HG03378 (cell line): ENCODE data around the gene CCDC47.

ENCODE experiments used
- ATAC-seq: cut with Tn5 transposase; IDR thresholded peaks from one replicate; pipeline ENCODE4 v1.9.1; 2021; ENCODE audit warnings: mild to moderate bottlenecking, moderate library complexity; ENCODE audit not compliant: unreplicated experiment

CCDC47 gene

GRCh38 chr17:63699638-63700527 is 73.5 kb downstream of the CCDC47 start, which contains the start of gene LIMD2:
Gene LIMD2 (minus strand): TSS chr17:63700125. CDS start chr17:63699298, 827 bp downstream.
- ATAC-seq, result no peak

DNA sequence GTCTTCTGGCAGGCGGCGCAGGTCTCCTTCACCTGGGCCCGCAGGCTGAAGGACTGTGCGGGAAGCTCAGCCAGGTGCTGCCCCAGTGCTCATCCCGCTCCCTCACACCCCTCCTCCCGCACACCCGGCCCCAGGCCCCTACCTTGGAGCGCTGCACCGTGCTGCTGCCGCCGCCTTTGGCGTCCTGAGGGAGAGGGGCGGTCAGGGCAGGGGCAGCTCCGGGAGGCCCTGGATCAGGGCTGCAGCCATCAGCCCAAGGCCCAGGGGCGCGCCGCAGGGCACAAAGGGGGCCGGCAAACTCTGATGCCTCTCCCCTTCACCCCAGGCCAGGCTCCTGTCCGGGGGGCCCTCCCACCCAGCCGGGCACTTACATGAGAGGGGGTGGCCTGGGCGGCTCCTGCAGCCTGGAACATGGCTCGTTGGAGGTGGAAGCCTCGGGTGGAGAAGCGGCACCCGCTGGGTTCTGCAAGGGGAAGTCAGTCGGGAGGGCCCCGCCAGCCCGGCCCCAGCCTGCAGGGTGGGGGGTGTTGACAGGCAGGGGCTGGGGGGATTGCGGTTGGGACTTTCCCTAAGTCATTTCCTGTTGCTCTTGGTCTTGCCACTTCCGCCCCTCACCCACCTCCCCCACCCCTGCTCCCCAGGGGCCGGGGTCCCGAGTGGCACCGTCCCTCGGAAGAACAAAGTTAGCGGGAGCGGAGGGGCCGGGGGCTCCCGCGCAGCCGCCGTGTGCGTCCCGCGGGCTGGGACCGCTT is 74.3 kb downstream of the CCDC47 start:
- no peak for ATAC-seq

DNA sequence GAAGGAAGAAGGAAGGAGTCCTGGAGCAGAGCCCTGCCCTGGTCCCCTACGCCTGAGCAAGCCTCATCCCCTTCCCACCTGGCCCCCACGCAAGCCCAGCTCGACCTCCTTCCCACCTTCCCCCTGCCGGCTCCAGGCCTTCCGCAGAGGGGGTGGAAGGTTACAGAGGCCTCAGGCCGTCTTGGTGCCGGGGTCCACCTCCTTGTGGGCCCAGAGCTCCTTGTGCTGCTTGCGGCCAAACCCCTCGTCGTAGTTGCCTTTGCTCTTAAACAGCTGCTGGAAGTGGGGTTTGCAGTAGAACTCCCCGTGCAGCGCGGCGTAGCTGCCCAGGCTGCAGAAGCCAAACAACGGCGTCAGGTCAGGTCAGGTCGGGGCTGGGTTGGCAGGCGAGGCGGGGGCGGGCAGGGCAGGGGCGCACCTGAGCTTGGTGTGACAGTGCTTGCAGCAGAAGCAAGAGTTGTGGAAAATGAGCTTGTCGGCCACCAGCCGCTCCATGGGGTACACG is 75.0 kb downstream of the CCDC47 start:
- no peak for ATAC-seq

- peak; percentile 37 for ATAC-seq
Measured at GRCh38 chr17:63697341-63698286, 75.8 kb downstream of the CCDC47 start.

- ATAC-seq, result no peak
Measured at GRCh38 chr17:63696381-63696961, 76.9 kb downstream of the CCDC47 start.

DNA sequence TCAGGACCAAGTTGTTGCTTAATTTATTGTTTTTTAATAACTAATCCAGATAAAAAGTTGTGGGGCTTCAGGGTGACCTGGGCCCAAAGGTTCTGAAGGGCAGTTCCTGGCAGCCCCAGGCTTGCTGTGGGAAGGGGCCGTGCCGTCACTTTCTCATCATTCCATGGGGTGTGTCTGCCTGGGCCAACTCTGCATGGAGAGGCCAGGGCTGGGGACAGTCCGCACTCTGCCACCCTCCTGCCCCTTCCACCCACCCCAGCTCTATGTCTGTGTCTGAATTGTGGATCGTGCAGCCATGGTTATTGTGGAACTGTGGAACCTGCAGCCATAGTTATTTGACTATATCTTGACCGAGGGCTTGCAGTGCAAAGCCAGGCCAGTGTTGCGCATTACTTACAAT is 77.5 kb downstream of the CCDC47 start:
- ATAC-seq, result no peak
